ENCODE data around the gene DOCK3. TPM values are rescaled to one million over a fixed set of nuclear protein-coding genes. Genes with fewer than 3 reads are reported as not detected.
A peak's percentile ranks its signal among the peaks of the same experiment; 100 is the strongest.

The DOCK3 gene
- total and polyA plus RNA-seq, 10 donors: 0.08 to 2.1 (median 0.44) TPM

DNA sequence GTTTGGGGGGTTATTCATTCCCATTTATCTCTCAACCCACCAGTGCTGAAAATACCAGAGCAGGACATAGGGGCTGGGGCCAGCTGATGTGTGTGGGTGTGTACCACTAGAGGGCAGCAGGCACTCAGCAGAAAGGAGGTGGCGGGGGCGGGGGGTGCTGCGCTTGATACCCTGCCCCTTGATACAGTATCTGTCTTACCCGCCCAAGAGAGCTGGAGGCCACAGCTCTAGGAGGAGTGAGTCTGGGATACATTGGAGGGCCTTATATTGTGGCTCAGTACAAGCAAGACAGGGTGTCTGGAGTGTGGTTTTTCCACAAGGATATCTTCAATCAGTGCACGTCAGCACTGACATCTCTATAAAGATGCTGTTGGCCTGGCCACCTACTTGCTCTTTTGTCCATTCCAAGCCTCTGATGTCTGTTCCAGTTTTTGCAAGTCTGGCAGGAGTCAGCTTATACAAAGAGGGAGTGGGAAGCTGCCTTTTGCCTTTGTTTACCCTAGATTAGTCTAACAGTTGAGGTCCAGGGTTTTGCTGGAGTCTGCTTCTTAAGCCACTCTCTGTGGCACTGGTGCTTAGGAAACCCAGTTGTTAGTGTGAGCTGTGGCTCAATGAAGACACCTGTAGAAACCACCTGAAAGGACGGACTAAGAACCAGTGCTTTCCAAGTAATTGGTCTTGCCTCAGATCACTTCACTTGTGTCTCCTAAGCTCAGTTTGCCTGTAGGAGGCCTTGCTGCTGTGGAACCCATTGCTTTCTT lies 714.9 kb downstream of the DOCK3 start:
- Histone ChIP-seq H3K27me3 (replicated peaks in 1 of 7) (no peaks in the 10 kb centered on the region), H3K27ac (peak overlapping the region in 3 of 8 donors; percentile 94), H3K4me3 (peak overlapping the region in 1 of 8 donors; percentile 90), H3K4me1 (peaks cover 44 to 87% (median 82%) of the 10 kb centered on the region in 6 donors), H3K9me3 (no peaks in the 10 kb centered on the region), H3K36me3 (peaks cover 0 to 68% (median 33%) of the 10 kb centered on the region in 6 donors)
- TF ChIP-seq POLR2A (IDR thresholded peaks at IDR 0.05) (no peak), POLR2AphosphoS5 (IDR thresholded peaks at IDR 0.05) (peak in 1 of 3 donors; percentile 13)
- TF ChIP-seq, protein P1, sequence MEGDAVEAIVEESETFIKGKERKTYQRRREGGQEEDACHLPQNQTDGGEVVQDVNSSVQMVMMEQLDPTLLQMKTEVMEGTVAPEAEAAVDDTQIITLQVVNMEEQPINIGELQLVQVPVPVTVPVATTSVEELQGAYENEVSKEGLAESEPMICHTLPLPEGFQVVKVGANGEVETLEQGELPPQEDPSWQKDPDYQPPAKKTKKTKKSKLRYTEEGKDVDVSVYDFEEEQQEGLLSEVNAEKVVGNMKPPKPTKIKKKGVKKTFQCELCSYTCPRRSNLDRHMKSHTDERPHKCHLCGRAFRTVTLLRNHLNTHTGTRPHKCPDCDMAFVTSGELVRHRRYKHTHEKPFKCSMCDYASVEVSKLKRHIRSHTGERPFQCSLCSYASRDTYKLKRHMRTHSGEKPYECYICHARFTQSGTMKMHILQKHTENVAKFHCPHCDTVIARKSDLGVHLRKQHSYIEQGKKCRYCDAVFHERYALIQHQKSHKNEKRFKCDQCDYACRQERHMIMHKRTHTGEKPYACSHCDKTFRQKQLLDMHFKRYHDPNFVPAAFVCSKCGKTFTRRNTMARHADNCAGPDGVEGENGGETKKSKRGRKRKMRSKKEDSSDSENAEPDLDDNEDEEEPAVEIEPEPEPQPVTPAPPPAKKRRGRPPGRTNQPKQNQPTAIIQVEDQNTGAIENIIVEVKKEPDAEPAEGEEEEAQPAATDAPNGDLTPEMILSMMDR (IDR thresholded peaks at IDR 0.05 in 8 of 11, conservative IDR thresholded peaks at IDR 0.05 in 3 of 11): peak; percentile 10 to 86 (median 53)
- 48 to 74% (median 66%) methylated on average over 6 of the region's 6 CpGs for WGBS, 5 donors
- intact Hi-C loops (cut with DNase I; ENCODE audit: low total_unique reads): loop anchor here (10.0 kb wide), 1 partner anchor 285 kb away; the partner anchor contains the start of gene TEX264
- peak; percentile 84 for DNase-seq

DNA sequence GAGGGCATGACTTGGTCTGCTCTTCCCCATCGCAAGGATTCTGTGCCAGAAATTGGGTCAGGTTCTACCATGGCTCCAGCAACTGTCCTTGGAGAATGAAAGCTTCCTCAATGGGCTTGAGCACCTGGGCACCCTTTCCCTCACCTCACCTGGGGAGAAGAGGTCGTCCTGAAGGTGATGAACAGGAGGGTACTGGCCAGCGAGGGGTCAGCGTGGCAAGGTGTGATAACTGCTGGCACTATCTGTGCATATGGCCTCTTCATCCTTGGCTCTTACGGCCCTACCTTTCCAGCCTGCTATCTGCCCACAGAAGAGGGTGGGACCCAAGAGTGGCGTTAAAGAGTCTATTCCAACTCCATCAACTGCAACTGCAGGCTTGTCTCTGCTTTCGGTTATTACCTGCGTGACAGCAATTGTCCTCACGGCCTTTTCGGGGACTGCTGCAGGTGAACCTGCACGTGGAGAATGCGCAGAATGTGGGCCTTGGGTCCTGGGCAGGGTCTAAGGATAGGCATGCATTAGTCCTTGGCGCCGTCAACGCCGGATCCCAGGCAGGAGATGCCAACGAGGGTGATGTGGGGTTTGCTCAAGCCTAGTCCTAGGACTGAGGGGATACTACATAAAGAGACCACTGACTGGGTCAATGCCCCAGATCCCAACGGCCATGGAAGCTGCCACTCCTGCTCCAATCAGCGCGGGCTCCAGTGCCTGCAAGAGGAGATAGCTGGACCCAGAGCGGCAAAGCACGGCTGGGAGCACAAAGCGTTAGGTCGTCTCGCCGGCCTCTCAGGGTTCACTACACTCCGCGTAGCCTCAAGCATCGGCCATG lies 715.7 kb downstream of the DOCK3 start:
- Histone ChIP-seq H3K4me1 (peaks cover 44 to 94% (median 90%) of the 10 kb centered on the region in 6 donors), H3K4me3 (peak overlapping the region; percentile 59 to 90 (median 66)), H3K27me3 (replicated peaks in 1 of 7) (no peaks in the 10 kb centered on the region), H3K36me3 (peaks cover 0 to 76% (median 41%) of the 10 kb centered on the region in 6 donors), H3K27ac (peak overlapping the region; percentile 78 to 94 (median 91)), H3K9me3 (no peaks in the 10 kb centered on the region)
- no peak for DNase-seq
- intact Hi-C loops (cut with DNase I; ENCODE audit: low total_unique reads): no loop called here
- TF ChIP-seq POLR2AphosphoS5 (IDR thresholded peaks at IDR 0.05) (no peak), POLR2A (IDR thresholded peaks at IDR 0.05) (no peak)
- TF ChIP-seq, protein P1 (IDR thresholded peaks at IDR 0.05 in 8 of 11, conservative IDR thresholded peaks at IDR 0.05 in 3 of 11): peak in 3 of 11 experiments; percentile 70 to 98 (median 96)
- WGBS, 5 donors: 40 to 80% (median 42%) methylated on average over 9 to 29 of the region's 29 CpGs

DNA sequence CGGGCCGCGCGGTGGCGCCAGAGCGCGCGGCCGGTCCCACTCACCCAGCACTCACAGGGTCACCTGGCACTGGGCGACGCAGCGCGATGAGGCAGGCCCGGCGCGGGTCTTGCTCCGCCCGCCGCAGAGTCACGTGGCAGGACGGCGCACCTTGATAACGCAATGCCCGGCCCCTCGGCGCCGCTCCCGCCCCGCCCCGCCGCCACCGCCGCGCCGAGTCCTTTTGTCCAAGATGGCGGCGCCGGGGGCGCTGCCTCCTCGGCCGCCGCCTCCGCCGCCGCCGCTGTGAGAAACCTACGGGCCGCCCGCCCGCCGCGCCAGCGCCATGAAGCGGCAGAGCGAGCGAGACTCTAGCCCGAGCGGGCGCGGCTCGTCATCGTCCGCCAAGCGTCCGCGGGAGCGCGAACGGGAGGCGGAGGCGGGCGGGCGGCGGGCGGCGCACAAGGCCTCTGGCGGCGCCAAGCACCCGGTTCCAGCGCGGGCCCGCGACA lies 716.4 kb downstream of the DOCK3 start, which contains the start of gene RBM15B:
RBM15B (plus strand) TSS at position 211 of the 491 bp plus-strand sequence; CDS start at position 326, 115 bp downstream.
- peak; percentile 100 for DNase-seq
- TF ChIP-seq POLR2AphosphoS5 (IDR thresholded peaks at IDR 0.05): peak; percentile 87 to 95 (median 91)
- TF ChIP-seq, protein P1 (IDR thresholded peaks at IDR 0.05 in 8 of 11, conservative IDR thresholded peaks at IDR 0.05 in 3 of 11): peak in 9 of 11 experiments; percentile 48 to 96 (median 91)
- peak in 2 of 3 donors; percentile 49 to 74 for TF ChIP-seq POLR2A (IDR thresholded peaks at IDR 0.05)
- 0% methylated on average over 30 to 83 of the region's 83 CpGs for WGBS, 5 donors
- peaks cover 0 to 83% (median 48%) of the 10 kb centered on the region in 6 donors for H3K36me3 ChIP-seq
- intact Hi-C loops (cut with DNase I; ENCODE audit: low total_unique reads): no loop called here
- peaks cover 37 to 94% (median 88%) of the 10 kb centered on the region in 6 donors for H3K4me1 ChIP-seq
- H3K4me3 ChIP-seq: peak within 1 kb of the TSS; percentile 59 to 90 (median 66)
- no peaks in the 10 kb centered on the region for H3K9me3 ChIP-seq
- no peaks in the 10 kb centered on the region for H3K27me3 ChIP-seq (replicated peaks in 1 of 7)
- peak within 1 kb of the TSS; percentile 78 to 94 (median 91) for H3K27ac ChIP-seq

Measured in spleen (tissue), 11 donors.